Uterus (tissue), 4 donors: ENCODE measurements around the gene CALU. TPM values are rescaled to one million over a fixed set of nuclear protein-coding genes. Genes with fewer than 3 reads are reported as not detected.

Experiments used
- DNase-seq, 2 donors: peaks; one replicate each; pipeline ENCODE4 v3.0.0-alpha.2; 2019 to 2020
- H3K27ac ChIP-seq, 2 donors: fragments of 200-600 bp; sonication (generic); 1 replicate in 1 of 2; 2 replicates in 1 of 2; pipeline ENCODE4 v1.5.1; 2016 to 2018
- H3K27me3 ChIP-seq, 2 donors: fragments of 200-600 bp; sonication (generic); one replicate each; pipeline ENCODE4 v1.5.1; 2018 to 2019; ENCODE audit warnings: control low read depth in 1 of 2
- H3K36me3 ChIP-seq, 2 donors: fragments of 200-600 bp; sonication (generic); one replicate each; pipeline ENCODE4 v1.5.1; 2019; ENCODE audit warnings: control low read depth in 1 of 2
- H3K4me1 ChIP-seq, 2 donors: fragments of 200-600 bp; sonication (generic); one replicate each; pipeline ENCODE4 v1.5.1; 2018 to 2019; ENCODE audit warnings: control low read depth in 1 of 2
- H3K4me3 ChIP-seq, 2 donors: fragments of 200-600 bp; sonication (generic); 1 replicate in 1 of 2; 2 replicates in 1 of 2; pipeline ENCODE4 v1.5.1; 2018 to 2019; ENCODE audit warnings: mild to moderate bottlenecking in 1 of 2
- H3K9me3 ChIP-seq, 2 donors: fragments of 200-600 bp; sonication (generic); one replicate each; pipeline ENCODE4 v1.5.1; 2019; ENCODE audit warnings: control low read depth in 1 of 2
- CTCF ChIP-seq, 4 experiments: fragments of 200-600 bp in 2 of 4; fragments of 450-650 bp in 2 of 4; sonication (generic) in 2 of 4; IDR thresholded peaks; one replicate each; pipeline ENCODE4 v1.5.1; 2016 to 2019; ENCODE audit warnings: antibody characterized with exemption in 4 of 4, mild to moderate bottlenecking in 2 of 4, moderate library complexity in 1 of 4
- POLR2A ChIP-seq, 2 donors: fragments of 450-650 bp; IDR thresholded peaks; one replicate each; pipeline ENCODE4 v1.6.1; 2016; ENCODE audit warnings: antibody characterized with exemption in 2 of 2, mild to moderate bottlenecking in 1 of 2, moderate library complexity in 1 of 2
- intact Hi-C: fragments of 100-400 bp; cut with DNase I; formaldehyde crosslinking; loops from one replicate; pipeline ENCODE4 v1.15.1; 2023; ENCODE audit warnings: low total_unique reads
- total RNA-seq, 4 donors: library from RNA; depleted of rRNA in 3 of 4; stranded (reverse); fragments of >200 nt in 3 of 4; gene quantifications; one replicate each; pipeline versions ENCODE4 v1.1.0 to v1.2.4, GENCODE V29; 2014 to 2023
- donor health status: DM: yes; HTN: yes; CAD: no.

Gene CALU
- total RNA-seq, 4 donors from 2014 or later: 83.0 to 334 (median 108) TPM

GRCh38 chr7:128770233-128770632 lies 31.1 kb downstream of the CALU start:
- H3K27ac ChIP-seq: no peak overlapping the region
- no peaks in the 10 kb centered on the region for H3K36me3 ChIP-seq
- DNase-seq: no peak
- H3K27me3 ChIP-seq: no peaks in the 10 kb centered on the region
- no peak for TF ChIP-seq CTCF (IDR thresholded peaks at IDR 0.05)
- TF ChIP-seq POLR2A (IDR thresholded peaks at IDR 0.05): no peak
- H3K4me3 ChIP-seq: no peak overlapping the region
- no peaks in the 10 kb centered on the region for H3K4me1 ChIP-seq
- H3K9me3 ChIP-seq: no peaks in the 10 kb centered on the region
- intact Hi-C loops: no loop called here

GRCh38 chr7:128773604-128774003 lies 34.4 kb downstream of the CALU start:
- DNase-seq: no peak
- no peaks in the 10 kb centered on the region for H3K4me1 ChIP-seq
- intact Hi-C loops: no loop called here
- no peak overlapping the region for H3K27ac ChIP-seq
- TF ChIP-seq POLR2A (IDR thresholded peaks at IDR 0.05) (no peak), CTCF (IDR thresholded peaks at IDR 0.05) (no peak)
- H3K27me3 ChIP-seq: no peaks in the 10 kb centered on the region
- H3K4me3 ChIP-seq: no peak overlapping the region
- no peaks in the 10 kb centered on the region for H3K36me3 ChIP-seq
- no peaks in the 10 kb centered on the region for H3K9me3 ChIP-seq

- Histone ChIP-seq H3K4me3 (no peak overlapping the region), H3K4me1 (no peaks in the 10 kb centered on the region), H3K27me3 (no peaks in the 10 kb centered on the region), H3K9me3 (no peaks in the 10 kb centered on the region), H3K27ac (no peak overlapping the region), H3K36me3 (no peaks in the 10 kb centered on the region)
- DNase-seq: no peak
- TF ChIP-seq CTCF (IDR thresholded peaks at IDR 0.05) (no peak), POLR2A (IDR thresholded peaks at IDR 0.05) (no peak)
- intact Hi-C loops: no loop called here
Measured at GRCh38 chr7:128774029-128774689, 35.0 kb downstream of the CALU start.

- H3K4me3 ChIP-seq: no peak overlapping the region
- no peaks in the 10 kb centered on the region for H3K27me3 ChIP-seq
- no peaks in the 10 kb centered on the region for H3K9me3 ChIP-seq
- no peak for TF ChIP-seq CTCF (IDR thresholded peaks at IDR 0.05)
- H3K36me3 ChIP-seq: no peaks in the 10 kb centered on the region
- H3K27ac ChIP-seq: no peak overlapping the region
- intact Hi-C loops: no loop called here
- no peak for DNase-seq
- H3K4me1 ChIP-seq: no peaks in the 10 kb centered on the region
Measured at GRCh38 chr7:128774921-128775320, 35.8 kb downstream of the CALU start.

GRCh38 chr7:128775744-128776474 lies 36.8 kb downstream of the CALU start, which contains the start of gene OPN1SW:
TSS of gene OPN1SW (minus strand) at chr7:128775794. CDS start at chr7:128775781, 13 bp downstream.
- Histone ChIP-seq H3K9me3 (no peaks in the 10 kb centered on the region), H3K27me3 (no peaks in the 10 kb centered on the region), H3K36me3 (no peaks in the 10 kb centered on the region), H3K4me3 (no peak within 1 kb of the TSS), H3K27ac (no peak within 1 kb of the TSS), H3K4me1 (no peaks in the 10 kb centered on the region)
- DNase-seq: no peak
- TF ChIP-seq POLR2A (IDR thresholded peaks at IDR 0.05): no peak
- no peak for TF ChIP-seq CTCF (IDR thresholded peaks at IDR 0.05)
- intact Hi-C loops: no loop called here
